ENCODE results near the gene LY86. TPM values are rescaled to one million over a fixed set of nuclear protein-coding genes. Genes with fewer than 3 reads are reported as not detected.

Gene LY86
- total RNA-seq, 6 donors from 2014 or later, result 2.1 to 21.9 (median 9.5) TPM

DNA sequence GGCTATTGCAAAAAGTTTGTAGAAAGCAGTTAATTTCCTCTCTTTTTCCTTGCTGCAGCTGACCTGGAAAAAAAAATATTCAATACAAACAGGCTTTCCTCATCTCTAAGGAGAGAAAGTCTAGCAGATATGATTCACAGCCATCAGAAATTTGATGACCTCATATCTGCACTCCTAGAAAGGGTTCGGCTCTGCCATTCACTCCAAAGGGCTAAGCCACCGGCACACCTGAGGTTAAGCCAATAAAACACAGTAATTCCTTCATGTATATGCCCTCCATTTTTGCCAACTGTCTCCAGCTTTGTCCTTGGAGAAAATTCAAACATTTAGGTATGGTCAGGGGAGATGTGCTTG is 18.7 kb upstream of the LY86 start:
- H3K27me3 ChIP-seq, result no peaks in the 10 kb centered on the region
- DNase-seq (no peak), ATAC-seq (ENCODE audit: low FRiP score in 2 of 2) (no peak)
- TF ChIP-seq EP300 (IDR thresholded peaks at IDR 0.05) (no peak), POLR2A (IDR thresholded peaks at IDR 0.05) (no peak), POLR2AphosphoS5 (IDR thresholded peaks at IDR 0.05) (no peak)
- TF ChIP-seq, protein P1, sequence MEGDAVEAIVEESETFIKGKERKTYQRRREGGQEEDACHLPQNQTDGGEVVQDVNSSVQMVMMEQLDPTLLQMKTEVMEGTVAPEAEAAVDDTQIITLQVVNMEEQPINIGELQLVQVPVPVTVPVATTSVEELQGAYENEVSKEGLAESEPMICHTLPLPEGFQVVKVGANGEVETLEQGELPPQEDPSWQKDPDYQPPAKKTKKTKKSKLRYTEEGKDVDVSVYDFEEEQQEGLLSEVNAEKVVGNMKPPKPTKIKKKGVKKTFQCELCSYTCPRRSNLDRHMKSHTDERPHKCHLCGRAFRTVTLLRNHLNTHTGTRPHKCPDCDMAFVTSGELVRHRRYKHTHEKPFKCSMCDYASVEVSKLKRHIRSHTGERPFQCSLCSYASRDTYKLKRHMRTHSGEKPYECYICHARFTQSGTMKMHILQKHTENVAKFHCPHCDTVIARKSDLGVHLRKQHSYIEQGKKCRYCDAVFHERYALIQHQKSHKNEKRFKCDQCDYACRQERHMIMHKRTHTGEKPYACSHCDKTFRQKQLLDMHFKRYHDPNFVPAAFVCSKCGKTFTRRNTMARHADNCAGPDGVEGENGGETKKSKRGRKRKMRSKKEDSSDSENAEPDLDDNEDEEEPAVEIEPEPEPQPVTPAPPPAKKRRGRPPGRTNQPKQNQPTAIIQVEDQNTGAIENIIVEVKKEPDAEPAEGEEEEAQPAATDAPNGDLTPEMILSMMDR (IDR thresholded peaks at IDR 0.05), result no peak
- no peak overlapping the region for H3K4me3 ChIP-seq
- 79 to 85% methylated on average over 2 of the region's 2 CpGs for WGBS, 2 donors
- H3K27ac ChIP-seq, result no peak overlapping the region
- no peaks in the 10 kb centered on the region for H3K4me1 ChIP-seq
- no peaks in the 10 kb centered on the region for H3K36me3 ChIP-seq
- no peaks in the 10 kb centered on the region for H3K9me3 ChIP-seq

DNA sequence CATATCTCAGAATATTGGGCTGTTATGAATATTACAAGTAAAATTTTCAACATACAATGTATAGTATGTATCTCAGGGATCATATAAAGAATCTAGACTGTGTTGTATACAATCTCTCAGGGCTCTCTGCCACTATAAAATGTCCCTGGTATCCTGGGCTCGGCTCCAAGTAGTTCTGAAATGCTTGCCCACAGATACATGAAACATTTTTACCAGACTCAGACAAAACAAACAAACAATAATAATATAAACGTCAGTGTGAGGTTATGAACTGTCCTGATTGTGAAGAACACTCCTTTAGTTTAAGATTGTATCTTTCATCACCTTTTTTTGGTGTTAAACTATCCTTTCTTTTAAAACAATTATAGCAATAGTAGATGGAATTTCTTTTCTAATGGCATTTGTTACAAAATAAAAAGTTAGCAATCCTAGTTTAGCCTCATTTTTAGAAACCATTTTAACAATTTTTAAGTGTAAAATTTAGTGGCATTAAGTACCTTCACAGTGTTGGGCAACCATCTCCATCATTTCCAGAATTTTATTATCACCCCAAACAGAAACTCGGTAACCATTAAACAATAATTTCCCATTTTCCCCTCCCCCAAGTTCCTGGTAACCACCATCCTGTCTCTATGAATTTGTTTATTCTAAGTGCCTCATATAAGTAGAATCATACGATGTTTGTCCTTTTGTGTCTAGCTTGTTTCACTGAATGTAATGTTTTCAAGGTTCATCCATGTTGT is 17.4 kb upstream of the LY86 start:
- Histone ChIP-seq H3K4me3 (no peak overlapping the region), H3K4me1 (no peaks in the 10 kb centered on the region), H3K9me3 (no peaks in the 10 kb centered on the region), H3K27me3 (no peaks in the 10 kb centered on the region), H3K36me3 (no peaks in the 10 kb centered on the region), H3K27ac (no peak overlapping the region)
- ATAC-seq (ENCODE audit: low FRiP score in 2 of 2), result no peak
- DNase-seq, result no peak
- no peak for TF ChIP-seq EP300 (IDR thresholded peaks at IDR 0.05)
- 46 to 60% methylated on average over 4 of the region's 4 CpGs for WGBS, 2 donors

DNA sequence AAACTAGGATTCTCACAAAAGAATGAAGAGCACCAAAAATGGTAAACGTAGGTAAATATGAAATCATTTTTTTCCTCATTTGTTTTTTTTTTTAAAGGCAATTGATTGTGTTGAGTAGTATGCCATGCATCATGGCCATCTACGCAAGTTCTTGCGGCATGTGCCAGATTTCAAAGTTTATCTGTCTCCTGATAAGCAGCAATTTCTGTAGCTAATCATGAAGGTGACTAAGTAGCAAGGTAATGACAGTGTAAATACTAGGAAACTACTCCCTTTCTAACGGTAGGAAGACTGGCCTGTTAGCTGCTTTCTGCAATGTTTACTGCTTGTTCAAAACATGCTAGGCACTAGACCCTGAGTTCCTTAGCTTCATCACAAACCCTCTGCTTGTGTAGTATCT is 13.4 kb upstream of the LY86 start:
- Histone ChIP-seq H3K9me3 (no peaks in the 10 kb centered on the region), H3K4me1 (no peaks in the 10 kb centered on the region), H3K27me3 (no peaks in the 10 kb centered on the region), H3K36me3 (no peaks in the 10 kb centered on the region), H3K27ac (no peak overlapping the region), H3K4me3 (no peak overlapping the region)
- DNase-seq (no peak), ATAC-seq (ENCODE audit: low FRiP score in 2 of 2) (no peak)
- WGBS, 2 donors, result 82 to 85% methylated on average over 4 of the region's 4 CpGs
- TF ChIP-seq POLR2AphosphoS5 (IDR thresholded peaks at IDR 0.05), result no peak

DNA sequence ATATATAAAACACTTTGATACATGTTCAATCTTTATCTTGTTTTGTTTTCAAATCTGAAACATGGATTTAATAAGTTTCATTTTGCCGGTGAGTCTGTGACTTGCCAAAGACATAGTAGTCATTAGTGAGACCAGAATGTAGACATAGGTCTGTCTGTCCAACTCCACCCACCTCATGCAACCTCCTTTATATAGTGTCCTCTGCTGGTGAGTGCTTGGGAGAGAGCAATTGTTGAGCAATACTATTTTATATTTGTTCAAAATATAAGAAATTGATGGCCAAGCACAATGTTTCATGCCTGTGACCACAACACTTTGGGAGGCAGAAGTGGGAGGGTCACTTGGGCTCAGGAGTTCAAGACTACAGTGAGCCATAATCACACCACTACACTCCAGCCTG is 10.8 kb upstream of the LY86 start:
- Histone ChIP-seq H3K9me3 (no peaks in the 10 kb centered on the region), H3K4me3 (no peak overlapping the region), H3K36me3 (no peaks in the 10 kb centered on the region), H3K4me1 (no peaks in the 10 kb centered on the region), H3K27ac (no peak overlapping the region), H3K27me3 (no peaks in the 10 kb centered on the region)
- no peak for DNase-seq
- ATAC-seq (ENCODE audit: low FRiP score in 2 of 2), result no peak
- TF ChIP-seq EP300 (IDR thresholded peaks at IDR 0.05) (no peak), POLR2AphosphoS5 (IDR thresholded peaks at IDR 0.05) (no peak), POLR2A (IDR thresholded peaks at IDR 0.05) (no peak)
- TF ChIP-seq, protein P1 (IDR thresholded peaks at IDR 0.05), result no peak
- WGBS, 2 donors, result 79 to 81% methylated on average over 1 of the region's 1 CpG

DNA sequence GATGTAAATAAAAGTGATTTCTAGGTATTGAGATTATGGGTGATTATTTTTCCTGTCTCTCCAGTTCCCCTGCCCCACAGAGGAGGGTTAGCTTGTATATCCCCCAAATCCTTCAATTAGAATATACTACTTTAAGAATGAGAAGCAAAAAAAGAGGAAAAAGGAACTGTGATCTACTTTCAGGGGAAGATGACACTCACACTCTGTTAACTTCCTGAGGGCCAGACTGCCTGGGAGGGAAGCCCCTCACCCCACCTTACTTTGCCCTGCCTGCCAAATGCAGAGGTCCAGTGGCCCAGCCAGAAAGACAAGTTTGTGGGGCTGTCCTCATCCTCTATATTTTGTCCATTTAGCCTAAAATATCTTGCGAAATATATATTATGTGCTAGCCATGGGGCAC is 9.2 kb upstream of the LY86 start:
- no peaks in the 10 kb centered on the region for H3K36me3 ChIP-seq
- no peaks in the 10 kb centered on the region for H3K27me3 ChIP-seq
- DNase-seq, result no peak
- no peaks in the 10 kb centered on the region for H3K4me1 ChIP-seq
- no peak for TF ChIP-seq EP300 (IDR thresholded peaks at IDR 0.05)
- TF ChIP-seq, protein P1 (IDR thresholded peaks at IDR 0.05), result no peak
- TF ChIP-seq POLR2AphosphoS5 (IDR thresholded peaks at IDR 0.05), result no peak
- no peak for TF ChIP-seq POLR2A (IDR thresholded peaks at IDR 0.05)
- 80 to 97% methylated on average over 1 of the region's 1 CpG for WGBS, 2 donors
- H3K4me3 ChIP-seq, result no peak overlapping the region
- ATAC-seq (ENCODE audit: low FRiP score in 2 of 2), result peak in 1 of 2 donors; percentile 24
- no peak overlapping the region for H3K27ac ChIP-seq
- no peaks in the 10 kb centered on the region for H3K9me3 ChIP-seq

DNA sequence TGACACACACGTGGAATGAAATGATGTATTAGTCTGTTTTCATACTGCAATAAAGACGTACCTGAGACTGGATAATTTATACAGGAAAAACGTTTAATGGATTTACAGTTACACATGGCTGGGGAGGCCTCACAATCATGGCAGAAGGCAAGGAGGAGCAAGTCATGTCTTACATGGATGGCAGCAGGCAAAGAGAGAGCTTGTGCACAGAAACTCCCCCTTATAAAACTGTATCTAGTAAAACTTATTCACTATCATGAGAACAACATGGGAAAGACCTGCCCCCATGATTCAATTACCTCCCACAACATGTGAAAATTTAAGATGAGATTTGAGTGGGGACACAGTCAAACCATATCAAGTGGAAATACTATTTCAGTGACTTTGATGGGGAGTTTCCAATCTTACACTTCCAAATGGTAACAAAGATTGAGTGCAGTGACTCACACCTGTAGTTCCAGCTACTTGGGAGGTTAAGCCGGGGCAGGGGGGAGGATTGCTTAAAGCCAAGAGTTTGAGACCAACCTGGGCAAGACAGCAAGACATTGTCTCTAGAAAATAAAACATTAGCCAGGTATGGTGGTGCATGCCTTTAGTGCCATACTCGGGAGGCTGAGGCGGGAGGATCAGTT is 8.2 kb upstream of the LY86 start:
- TF ChIP-seq POLR2A (IDR thresholded peaks at IDR 0.05), result no peak
- no peak for TF ChIP-seq EP300 (IDR thresholded peaks at IDR 0.05)
- TF ChIP-seq, protein P1 (IDR thresholded peaks at IDR 0.05), result no peak
- TF ChIP-seq POLR2AphosphoS5 (IDR thresholded peaks at IDR 0.05), result no peak
- WGBS, 2 donors, result 92 to 97% methylated on average over 6 of the region's 6 CpGs
- no peak overlapping the region for H3K27ac ChIP-seq
- no peaks in the 10 kb centered on the region for H3K36me3 ChIP-seq
- H3K27me3 ChIP-seq, result no peaks in the 10 kb centered on the region
- no peaks in the 10 kb centered on the region for H3K9me3 ChIP-seq
- ATAC-seq (ENCODE audit: low FRiP score in 2 of 2) (no peak), DNase-seq (no peak)
- H3K4me1 ChIP-seq, result no peaks in the 10 kb centered on the region
- H3K4me3 ChIP-seq, result no peak overlapping the region

Measured in upper lobe of left lung (tissue), 6 donors.